Testis (tissue), 3 donors: ENCODE results near the gene STXBP5. TPM values are rescaled to one million over a fixed set of nuclear protein-coding genes. Genes with fewer than 3 reads are reported as not detected.

Source experiments
- DNase-seq: peaks from one replicate; pipeline ENCODE4 v3.0.0-alpha.2; 2019
- H3K27ac ChIP-seq, 2 donors: fragments of 200-600 bp; sonication (generic); one replicate each; pipeline ENCODE4 v1.5.1; 2019
- H3K27me3 ChIP-seq: fragments of 200-600 bp; sonication (generic); one replicate; pipeline ENCODE4 v1.5.1; 2019
- H3K36me3 ChIP-seq: fragments of 200-600 bp; sonication (generic); one replicate; pipeline ENCODE4 v1.5.1; 2017; ENCODE audit warnings: low read depth; ENCODE audit errors: missing control alignments
- H3K4me1 ChIP-seq: fragments of 200-600 bp; sonication (generic); one replicate; pipeline ENCODE4 v1.5.1; 2019
- H3K4me3 ChIP-seq, 2 donors: fragments of 200-600 bp; sonication (generic); one replicate each; pipeline ENCODE4 v1.5.1; 2017 to 2019
- H3K9me3 ChIP-seq: fragments of 200-600 bp; sonication (generic); one replicate; pipeline ENCODE4 v1.5.1; 2017
- POLR2A ChIP-seq: fragments of 450-650 bp; IDR thresholded peaks from one replicate; pipeline ENCODE4 v1.6.1; 2017; ENCODE audit warnings: antibody characterized with exemption, mild to moderate bottlenecking, moderate library complexity
- WGBS, 2 donors: methylation state at CpG; one replicate each; pipeline ENCODE4 v1.1.5; 2018; 5-methylcytosine and 5-hydroxymethylcytosine counted together
- intact Hi-C: fragments of 100-400 bp; cut with DNase I; formaldehyde crosslinking; loops from one replicate; pipeline ENCODE4 v1.15.1; 2023; ENCODE audit warnings: low total_unique reads
- polyA plus RNA-seq: library from polyadenylated mRNA; stranded (reverse); fragments of 350-450 nt; fragmentation: Illumina TruSeq; extraction: RNeasy Lipid Tissue Mini Kit (QIAGEN cat#74804); gene quantifications from one replicate; pipeline ENCODE4 v1.2.3, GENCODE V29; 2014; ENCODE audit warnings: low read depth, low replicate concordance; ENCODE audit not compliant: insufficient read depth
- total RNA-seq, 2 donors: library from RNA; depleted of rRNA; stranded (reverse); fragments of >200 nt; gene quantifications; one replicate each; pipeline ENCODE4 v1.2.3, GENCODE V29; 2016
- TF ChIP-seq, protein P1 (sequence below), 3 experiments: fragments of 450-650 bp in 2 of 3; fragments of 200-600 bp in 1 of 3; sonication (generic) in 1 of 3; IDR thresholded peaks; one replicate each; pipeline ENCODE4 v1.5.1; 2016 to 2019; ENCODE audit warnings: antibody characterized with exemption in 3 of 3, mild to moderate bottlenecking in 2 of 3, moderate library complexity in 1 of 3

The STXBP5 gene
- total and polyA plus RNA-seq, 3 donors from 2014 or later: 29.9 to 47.4 (median 43.5) TPM

DNA sequence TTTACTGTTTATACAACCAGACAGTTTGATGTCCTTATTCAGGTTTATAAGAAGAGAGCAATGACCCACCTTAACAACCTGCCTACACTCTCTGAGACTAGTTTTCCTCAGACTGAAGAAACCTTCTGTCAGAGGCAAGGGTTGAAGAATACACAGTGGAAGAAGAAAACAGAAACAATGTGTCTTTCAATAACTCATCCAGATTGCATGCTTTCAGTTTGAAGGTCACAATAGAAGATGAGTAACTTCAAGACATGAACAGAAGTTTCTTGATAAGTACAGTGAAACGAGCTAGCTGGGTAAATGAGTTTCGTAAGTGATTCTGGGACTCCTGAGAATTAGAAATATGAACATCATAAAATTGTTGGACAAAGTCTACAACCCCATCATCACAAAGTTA lies 141.7 kb downstream of the STXBP5 start:
- no peak overlapping the region for H3K4me3 ChIP-seq
- 46 to 61% methylated on average over 2 of the region's 2 CpGs for WGBS, 2 donors
- H3K4me1 ChIP-seq: no peaks in the 10 kb centered on the region
- no peak for DNase-seq
- peak overlapping the region; percentile 28 to 37 for H3K27ac ChIP-seq
- H3K27me3 ChIP-seq: no peaks in the 10 kb centered on the region
- TF ChIP-seq, protein P1, sequence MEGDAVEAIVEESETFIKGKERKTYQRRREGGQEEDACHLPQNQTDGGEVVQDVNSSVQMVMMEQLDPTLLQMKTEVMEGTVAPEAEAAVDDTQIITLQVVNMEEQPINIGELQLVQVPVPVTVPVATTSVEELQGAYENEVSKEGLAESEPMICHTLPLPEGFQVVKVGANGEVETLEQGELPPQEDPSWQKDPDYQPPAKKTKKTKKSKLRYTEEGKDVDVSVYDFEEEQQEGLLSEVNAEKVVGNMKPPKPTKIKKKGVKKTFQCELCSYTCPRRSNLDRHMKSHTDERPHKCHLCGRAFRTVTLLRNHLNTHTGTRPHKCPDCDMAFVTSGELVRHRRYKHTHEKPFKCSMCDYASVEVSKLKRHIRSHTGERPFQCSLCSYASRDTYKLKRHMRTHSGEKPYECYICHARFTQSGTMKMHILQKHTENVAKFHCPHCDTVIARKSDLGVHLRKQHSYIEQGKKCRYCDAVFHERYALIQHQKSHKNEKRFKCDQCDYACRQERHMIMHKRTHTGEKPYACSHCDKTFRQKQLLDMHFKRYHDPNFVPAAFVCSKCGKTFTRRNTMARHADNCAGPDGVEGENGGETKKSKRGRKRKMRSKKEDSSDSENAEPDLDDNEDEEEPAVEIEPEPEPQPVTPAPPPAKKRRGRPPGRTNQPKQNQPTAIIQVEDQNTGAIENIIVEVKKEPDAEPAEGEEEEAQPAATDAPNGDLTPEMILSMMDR (IDR thresholded peaks at IDR 0.05): no peak
- no peak for TF ChIP-seq POLR2A
- no peaks in the 10 kb centered on the region for H3K36me3 ChIP-seq
- no peaks in the 10 kb centered on the region for H3K9me3 ChIP-seq
- intact Hi-C loops: no loop called here

DNA sequence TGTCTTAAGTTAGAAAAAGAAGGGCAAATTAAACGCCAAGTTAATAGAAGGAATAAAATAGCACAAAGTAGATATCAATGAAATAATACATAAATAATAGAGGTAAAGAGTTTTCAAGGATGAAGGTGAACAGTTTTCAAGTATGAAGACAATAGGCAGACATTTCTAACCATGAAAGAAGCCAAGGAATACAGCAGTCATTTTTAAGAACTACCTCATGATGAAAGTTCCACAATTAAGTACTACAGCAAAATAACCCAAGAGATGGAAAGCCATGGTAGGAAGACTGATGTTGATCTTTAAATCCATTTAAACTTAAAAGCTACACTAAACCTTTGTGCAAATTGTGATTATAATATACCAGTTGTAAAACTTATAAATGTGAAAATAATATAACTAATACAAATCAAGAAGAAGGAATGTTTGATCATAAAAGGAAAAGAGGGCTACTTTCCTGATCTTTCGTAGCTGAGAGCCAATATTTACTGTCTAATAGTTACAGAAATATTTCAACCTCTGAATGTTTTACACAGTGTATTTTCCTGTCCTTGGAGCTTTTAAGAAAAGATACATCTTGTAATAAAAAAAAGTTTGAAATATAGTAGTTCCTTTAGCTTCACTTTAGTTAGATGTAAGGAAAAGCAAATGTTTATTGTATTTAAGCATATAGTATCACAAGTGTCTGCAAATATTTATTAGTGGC lies 143.1 kb downstream of the STXBP5 start:
- TF ChIP-seq POLR2A: no peak
- TF ChIP-seq, protein P1 (IDR thresholded peaks at IDR 0.05): no peak
- no peak overlapping the region for H3K27ac ChIP-seq

DNA sequence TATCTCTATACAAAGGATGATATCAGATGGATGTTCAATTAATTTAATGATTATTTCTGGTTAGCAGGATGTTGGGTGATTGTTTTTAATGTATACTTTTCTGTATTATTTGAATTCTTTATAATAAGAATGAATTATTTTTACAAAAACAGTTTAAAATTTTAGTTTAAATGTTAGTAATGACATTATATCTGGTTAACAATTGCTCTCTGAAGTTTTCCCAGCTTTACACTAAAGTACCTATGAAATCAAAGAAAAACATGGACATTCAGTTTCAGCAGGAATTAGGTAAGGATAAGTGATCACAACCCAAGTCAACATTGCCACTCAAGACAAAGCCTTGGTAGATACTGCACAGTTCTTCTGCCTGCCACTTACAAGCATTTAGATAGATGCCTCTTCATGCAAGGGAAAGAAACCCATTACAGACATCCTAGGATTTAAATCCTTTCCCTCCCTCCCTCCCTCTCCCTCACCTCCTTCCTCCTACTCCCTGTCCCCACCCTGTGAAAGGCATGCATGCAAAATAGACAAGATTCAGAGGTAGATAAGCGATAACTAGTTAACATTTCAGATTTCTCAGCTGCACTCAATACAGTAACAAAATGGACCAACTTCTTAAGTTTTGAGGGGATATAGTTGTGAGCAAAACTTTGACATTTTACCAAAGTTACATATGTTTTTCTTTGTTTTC lies 143.8 kb downstream of the STXBP5 start:
- intact Hi-C loops: no loop called here
- no peak overlapping the region for H3K27ac ChIP-seq
- DNase-seq: no peak
- H3K27me3 ChIP-seq: no peaks in the 10 kb centered on the region
- WGBS, 2 donors: 91 to 100% methylated on average over 1 of the region's 1 CpG
- H3K4me1 ChIP-seq: no peaks in the 10 kb centered on the region
- no peaks in the 10 kb centered on the region for H3K9me3 ChIP-seq
- TF ChIP-seq POLR2A: no peak
- TF ChIP-seq, protein P1 (IDR thresholded peaks at IDR 0.05): no peak
- H3K36me3 ChIP-seq: no peaks in the 10 kb centered on the region
- no peak overlapping the region for H3K4me3 ChIP-seq

More for the DNA sequence above, 143.1 kb downstream of the STXBP5 start:
- H3K9me3 ChIP-seq: no peaks in the 10 kb centered on the region
- WGBS, 2 donors: 77 to 91% methylated on average over 2 of the region's 2 CpGs
- intact Hi-C loops: no loop called here
- no peak overlapping the region for H3K4me3 ChIP-seq
- H3K4me1 ChIP-seq: no peaks in the 10 kb centered on the region
- H3K36me3 ChIP-seq: no peaks in the 10 kb centered on the region
- H3K27me3 ChIP-seq: no peaks in the 10 kb centered on the region
- no peak for DNase-seq

DNA sequence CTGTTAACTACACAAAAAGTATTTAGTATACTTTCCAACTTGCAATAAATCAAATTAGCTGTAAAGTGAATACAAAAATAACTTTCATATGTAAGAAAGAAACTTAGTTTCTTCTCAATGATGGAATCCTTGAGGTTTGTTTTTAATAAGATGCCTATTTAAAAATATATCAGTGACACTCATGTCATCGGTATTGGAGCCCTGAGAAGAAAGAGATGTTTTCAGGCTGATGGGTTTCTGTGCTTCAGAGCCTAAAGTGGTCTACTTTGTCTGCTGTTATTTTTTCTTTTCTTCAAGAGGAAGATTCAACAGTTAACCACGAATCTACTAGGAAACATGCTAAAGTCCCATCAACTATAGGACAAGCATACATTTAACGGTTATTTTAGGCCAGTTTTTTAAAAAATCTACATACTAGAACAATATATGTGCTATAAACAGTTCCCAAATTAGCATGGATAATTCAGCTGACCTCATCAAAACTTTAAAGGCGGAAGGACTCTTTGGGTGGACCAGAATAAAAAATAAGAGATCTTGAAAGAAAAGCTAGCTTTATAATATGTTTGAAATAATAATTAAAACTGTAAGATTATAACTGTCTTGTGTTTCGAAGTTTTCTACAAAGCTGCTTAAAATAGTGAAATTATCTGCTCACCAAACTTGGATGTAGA lies 157.2 kb downstream of the STXBP5 start:
- TF ChIP-seq POLR2A: no peak
- TF ChIP-seq, protein P1 (IDR thresholded peaks at IDR 0.05): no peak
- no peaks in the 10 kb centered on the region for H3K36me3 ChIP-seq

More for the DNA sequence above, 157.2 kb downstream of the STXBP5 start:
- intact Hi-C loops: no loop called here
- WGBS, 2 donors: 94 to 95% methylated on average over 5 of the region's 5 CpGs
- no peaks in the 10 kb centered on the region for H3K9me3 ChIP-seq
- no peak overlapping the region for H3K27ac ChIP-seq
- no peak overlapping the region for H3K4me3 ChIP-seq
- H3K4me1 ChIP-seq: no peaks in the 10 kb centered on the region
- H3K27me3 ChIP-seq: no peaks in the 10 kb centered on the region
- no peak for DNase-seq
